ENCODE measurements around the gene CKS1B. TPM values are rescaled to one million over a fixed set of nuclear protein-coding genes. Genes with fewer than 3 reads are reported as not detected.

Gene CKS1B
- total and polyA plus RNA-seq, 9 of the 15 experiments (the other 6 are each of a cell fraction or from before 2014, with no cell fraction given): 215 to 1,103 (median 460) TPM

GRCh38 chr1:154993572-154994268, 19.2 kb downstream of the CKS1B start, which contains the start of gene LENEP (continued):
- TF ChIP-seq ZNF707 (CRISPR knock-in tag; conservative IDR thresholded peaks at IDR 0.05) (no peak), TFAP4 (CRISPR knock-in tag; IDR thresholded peaks at IDR 0.05; ENCODE audit: borderline replicate concordance) (peak; percentile 50; the same call in 1 of the 2 replicates), CEBPZ (IDR thresholded peaks at IDR 0.05; ENCODE audit: borderline replicate concordance, low read depth, low read length) (no peak), SOX6 (IDR thresholded peaks at IDR 0.05) (0 out of 2 replicates have a peak, but pooled peaks have one; percentile 34), PURB (CRISPR knock-in tag; IDR thresholded peaks at IDR 0.05; ENCODE audit: low read depth) (no peak), ZNF644 (tag; IDR thresholded peaks at IDR 0.05; ENCODE audit: low read depth) (no peak), ZNF316 (IDR thresholded peaks at IDR 0.05) (peak; percentile 53; the same call in 1 of the 2 replicates), FOSL1 (tag; conservative IDR thresholded peaks at IDR 0.05) (0 out of 2 replicates have a peak, but pooled peaks have one; percentile 11), POLR2A (conservative IDR thresholded peaks at IDR 0.05) (peak; percentile 49; the same call in 1 of the 2 replicates), SMARCC2 (IDR thresholded peaks at IDR 0.05; ENCODE audit: low read depth) (no peak), MNT (conservative IDR thresholded peaks at IDR 0.05) (peak in 1 of 2 experiments; percentile 20; a peak in 1 of 4 replicates), HINFP (tag; conservative IDR thresholded peaks at IDR 0.05; ENCODE audit: low read depth) (0 out of 2 replicates have a peak, but pooled peaks have one; percentile 30), U2AF2 (optimal IDR thresholded peaks at IDR 0.05; ENCODE audit: low read depth, low read length) (no peak), HDAC1 (IDR thresholded peaks at IDR 0.05) (0 out of 4 replicates have a peak, but pooled peaks of 1 of the 2 experiments have one; percentile 33), ZBTB1 (CRISPR knock-in tag; IDR thresholded peaks at IDR 0.05; ENCODE audit: borderline replicate concordance, low read depth) (no peak), ZNF766 (CRISPR knock-in tag; conservative IDR thresholded peaks at IDR 0.05) (0 out of 2 replicates have a peak, but pooled peaks have one; percentile 8), RBFOX2 (IDR thresholded peaks at IDR 0.05; ENCODE audit: low read depth, low read length) (0 out of 2 replicates have a peak, but pooled peaks have one; percentile 30), LARP7 (IDR thresholded peaks at IDR 0.05) (no peak)
